GM13977 (cell line): ENCODE results near the gene JMY.
A peak's percentile ranks its signal among the peaks of the same experiment; 100 is the strongest.

Experiments
- DNase-seq: peaks from one replicate; pipeline ENCODE4 v3.0.0; 2012; ENCODE audit warnings: low spot score
- in situ Hi-C: fragments of 300-500 bp; cut with MboI; formaldehyde crosslinking; loops from one replicate; pipeline ENCODE4 v1.12.0; 2022; ENCODE audit warnings: low sequenced_read_pairs, low pct_unique_long_range_greater_than_20kb, mixed read lengths, inconsistent platforms; ENCODE audit not compliant: unreplicated experiment
- TF ChIP-seq, protein P1 (sequence below): IDR thresholded peaks from 2 replicates; pipeline ENCODE4 v1.5.1; 2012; ENCODE audit warnings: mild to moderate bottlenecking, control low read depth; ENCODE audit not compliant: insufficient read depth; ENCODE audit errors: extremely low read depth, missing control alignments

The JMY gene

DNA sequence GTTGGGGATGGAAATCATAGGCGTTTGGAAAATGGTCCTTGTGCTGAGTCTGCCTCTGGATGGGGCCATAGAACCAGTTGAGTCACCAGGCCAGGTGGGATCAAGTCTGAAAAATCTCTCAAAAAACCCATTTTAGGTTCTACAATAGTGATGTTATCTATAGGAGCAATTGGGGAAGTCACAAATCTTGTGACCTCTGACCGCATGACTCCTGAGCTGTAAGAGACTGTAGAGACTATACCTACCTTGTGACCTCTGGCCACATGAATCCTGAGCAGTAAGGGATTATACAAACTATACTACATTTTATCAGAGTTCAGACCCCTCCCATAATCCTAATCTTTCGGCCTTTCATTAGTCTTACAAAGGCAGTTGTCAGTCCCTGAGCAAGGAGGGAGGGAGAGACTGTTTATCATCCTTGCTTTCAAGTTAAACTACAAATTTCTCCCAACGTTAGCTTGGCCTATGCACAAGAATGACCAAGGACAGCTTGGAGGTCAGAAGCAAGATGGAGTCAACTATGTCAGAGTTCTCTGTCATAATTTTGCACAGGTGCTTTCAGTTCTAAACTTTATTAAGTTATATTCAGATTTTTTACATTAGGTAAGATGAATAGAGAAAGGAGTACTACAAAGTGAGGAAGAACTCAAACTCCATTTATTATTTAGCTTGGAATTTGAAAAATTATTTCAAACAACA is 11.5 kb upstream of the JMY start:
- in situ Hi-C loops = no loop called here
- TF ChIP-seq, protein P1, sequence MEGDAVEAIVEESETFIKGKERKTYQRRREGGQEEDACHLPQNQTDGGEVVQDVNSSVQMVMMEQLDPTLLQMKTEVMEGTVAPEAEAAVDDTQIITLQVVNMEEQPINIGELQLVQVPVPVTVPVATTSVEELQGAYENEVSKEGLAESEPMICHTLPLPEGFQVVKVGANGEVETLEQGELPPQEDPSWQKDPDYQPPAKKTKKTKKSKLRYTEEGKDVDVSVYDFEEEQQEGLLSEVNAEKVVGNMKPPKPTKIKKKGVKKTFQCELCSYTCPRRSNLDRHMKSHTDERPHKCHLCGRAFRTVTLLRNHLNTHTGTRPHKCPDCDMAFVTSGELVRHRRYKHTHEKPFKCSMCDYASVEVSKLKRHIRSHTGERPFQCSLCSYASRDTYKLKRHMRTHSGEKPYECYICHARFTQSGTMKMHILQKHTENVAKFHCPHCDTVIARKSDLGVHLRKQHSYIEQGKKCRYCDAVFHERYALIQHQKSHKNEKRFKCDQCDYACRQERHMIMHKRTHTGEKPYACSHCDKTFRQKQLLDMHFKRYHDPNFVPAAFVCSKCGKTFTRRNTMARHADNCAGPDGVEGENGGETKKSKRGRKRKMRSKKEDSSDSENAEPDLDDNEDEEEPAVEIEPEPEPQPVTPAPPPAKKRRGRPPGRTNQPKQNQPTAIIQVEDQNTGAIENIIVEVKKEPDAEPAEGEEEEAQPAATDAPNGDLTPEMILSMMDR = no peak
- DNase-seq = no peak

DNA sequence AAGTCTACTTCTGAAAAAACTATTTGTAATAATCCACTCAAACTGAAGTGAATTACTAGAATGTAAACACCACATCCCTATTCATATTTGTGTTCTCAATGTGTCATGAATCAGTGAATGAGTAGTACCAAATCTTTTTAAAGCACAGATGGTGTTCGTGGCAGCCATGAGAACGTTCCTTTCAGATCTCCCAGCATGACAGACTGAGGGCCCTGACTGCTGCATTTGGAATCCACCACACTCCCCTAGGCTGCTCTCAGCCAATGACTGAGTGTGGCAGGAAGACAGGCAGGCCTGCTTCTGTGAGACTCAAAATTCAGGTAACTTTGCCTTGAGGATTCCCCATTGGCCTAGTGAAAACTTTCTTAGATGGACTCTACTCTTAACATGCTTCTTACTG is 10.9 kb upstream of the JMY start:
- TF ChIP-seq, protein P1 = no peak
- in situ Hi-C loops = no loop called here
- no peak for DNase-seq

DNA sequence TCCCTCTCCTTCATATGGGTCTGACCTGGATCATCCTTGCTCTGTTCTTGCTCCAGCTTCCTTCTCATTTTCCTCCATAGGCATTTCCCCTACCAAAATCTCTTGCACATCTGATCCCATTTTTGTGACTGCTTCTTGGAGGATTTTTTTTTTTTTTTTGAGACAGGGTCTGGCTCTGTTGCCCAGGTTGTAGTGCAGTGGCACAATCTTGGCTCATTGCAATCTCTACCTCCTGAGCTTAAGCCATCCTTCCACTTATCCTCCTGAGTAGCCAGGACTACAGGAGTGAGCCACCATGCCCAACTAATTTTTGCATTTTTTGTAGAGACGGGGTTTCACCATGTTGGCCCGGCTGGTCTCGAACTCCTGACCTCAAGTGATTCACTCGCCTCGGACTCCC is 10.5 kb upstream of the JMY start:
- TF ChIP-seq, protein P1 = no peak
- DNase-seq = no peak
- in situ Hi-C loops = no loop called here

DNA sequence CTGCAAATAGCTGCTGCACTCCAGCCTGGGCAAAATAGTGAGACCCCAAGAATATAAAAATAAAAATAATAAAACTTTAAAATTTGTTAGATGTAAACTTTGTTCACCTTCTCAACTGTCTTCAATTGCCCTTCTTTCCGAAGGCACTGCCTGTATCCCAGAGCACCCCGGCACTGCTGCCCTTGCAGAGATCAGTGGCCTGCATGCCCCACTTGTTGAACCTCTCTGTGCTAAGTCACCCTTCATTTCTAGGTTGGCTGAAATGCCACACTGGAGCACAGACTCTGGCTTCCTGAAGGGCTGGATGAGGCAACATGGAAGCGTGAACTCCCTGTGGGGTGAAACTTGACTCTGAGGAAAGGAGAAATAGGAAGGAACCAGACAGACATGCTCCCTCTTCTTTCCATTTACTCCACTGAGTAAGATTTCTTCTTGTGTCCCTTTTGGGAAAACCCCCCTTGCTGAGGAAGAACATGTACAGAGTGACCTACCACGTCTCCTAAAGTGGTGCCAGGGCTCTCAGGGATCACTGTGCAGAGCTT is 8.4 kb upstream of the JMY start:
- TF ChIP-seq, protein P1 = no peak
- in situ Hi-C loops = no loop called here
- no peak for DNase-seq

DNA sequence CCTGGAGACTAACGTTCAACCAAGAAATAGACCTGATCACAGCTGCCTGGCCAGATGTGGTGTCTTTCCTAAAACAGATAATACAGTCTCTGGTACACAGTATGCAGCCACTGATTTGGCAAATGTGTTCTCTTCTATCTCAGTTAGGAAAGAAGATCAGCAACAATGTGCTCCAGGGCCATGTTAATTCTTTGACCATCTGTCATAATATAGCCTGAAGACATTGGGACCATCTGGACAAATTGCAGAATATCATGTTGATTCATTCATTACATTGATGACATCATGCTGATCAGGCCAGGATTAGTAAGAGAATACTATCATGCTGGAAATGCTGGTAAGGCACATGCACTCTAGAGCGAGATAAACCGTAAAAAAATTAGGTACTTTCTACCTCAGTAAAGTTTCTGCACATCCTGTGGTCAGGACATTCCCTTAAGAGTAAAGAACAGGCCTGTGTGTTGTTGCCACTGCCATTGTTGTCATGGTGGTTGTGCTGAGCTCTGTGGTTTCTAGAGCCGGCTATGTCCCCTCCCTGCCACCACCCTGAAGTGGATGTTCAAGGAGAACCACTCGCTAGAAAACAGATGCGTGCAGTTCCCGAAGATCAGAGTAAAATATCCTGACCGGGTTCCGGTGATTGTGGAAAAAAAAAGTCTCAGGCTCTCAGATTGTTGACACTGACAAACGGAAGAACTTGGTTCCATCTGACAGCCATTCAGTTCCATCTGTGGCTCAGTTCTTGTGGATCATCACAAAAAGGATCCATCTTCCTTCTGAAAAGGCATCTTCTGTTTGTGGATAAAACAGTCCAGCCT is 6.4 kb upstream of the JMY start:
- in situ Hi-C loops = no loop called here
- TF ChIP-seq, protein P1 = no peak
- peak; percentile 63 for DNase-seq

DNA sequence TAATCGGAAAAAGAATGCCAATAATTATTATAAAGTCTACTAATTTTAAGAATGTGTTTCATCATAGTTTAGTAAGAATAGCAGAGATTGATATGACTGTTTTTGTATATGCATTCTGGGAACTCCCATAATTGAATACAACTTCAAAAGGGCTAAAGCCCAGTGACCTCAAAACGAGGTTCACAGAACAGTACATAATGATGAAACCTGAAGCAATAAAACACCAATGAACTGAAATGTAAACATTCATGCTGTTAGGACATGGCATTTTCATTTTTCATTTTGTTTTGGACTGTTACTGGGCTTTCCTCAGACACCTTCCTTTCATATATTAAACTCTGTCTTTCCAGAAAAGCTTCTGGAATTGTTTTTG is 684 bp upstream of the JMY start:
- TF ChIP-seq, protein P1 = no peak
- in situ Hi-C loops = no loop called here
- peak; percentile 60 for DNase-seq
